Urothelium cell line (cell line): ENCODE measurements around the gene CAMK2D.
"Not testable (repeated sequence)": the region's sequence is repeated elsewhere in the genome, so short reads cannot be mapped to it uniquely, and the experiment has no call there.

Experiments
- DNase-seq: peaks from one replicate; pipeline ENCODE4 v3.0.0; 2011; ENCODE audit warnings: low spot score, mixed read lengths
- FAIRE-seq: peaks from 2 replicates; lab custom pipeline; 2011; peaks lifted over from hg19 to GRCh38; lab: Jason Lieb, UNC

CAMK2D gene

DNA sequence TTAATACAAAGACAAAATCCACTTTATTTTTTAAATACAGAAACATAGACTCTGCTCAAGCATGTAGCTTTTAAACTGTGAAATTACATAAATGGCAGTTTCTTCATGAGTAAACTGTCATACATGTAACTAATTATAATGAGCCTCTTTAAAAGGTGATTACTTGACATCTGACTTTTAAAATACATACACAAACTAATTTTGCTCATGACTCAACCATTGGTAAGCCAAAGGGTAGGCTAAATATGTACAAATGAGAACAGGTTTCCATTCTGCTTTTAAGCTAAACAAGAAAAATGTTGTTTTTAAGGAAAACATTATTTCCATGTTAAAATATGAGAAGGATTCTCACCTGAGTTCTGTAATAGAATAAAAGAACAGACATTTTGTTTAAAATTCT is 27.9 kb downstream of the CAMK2D start:
- FAIRE-seq (no peak), DNase-seq (no peak)

DNA sequence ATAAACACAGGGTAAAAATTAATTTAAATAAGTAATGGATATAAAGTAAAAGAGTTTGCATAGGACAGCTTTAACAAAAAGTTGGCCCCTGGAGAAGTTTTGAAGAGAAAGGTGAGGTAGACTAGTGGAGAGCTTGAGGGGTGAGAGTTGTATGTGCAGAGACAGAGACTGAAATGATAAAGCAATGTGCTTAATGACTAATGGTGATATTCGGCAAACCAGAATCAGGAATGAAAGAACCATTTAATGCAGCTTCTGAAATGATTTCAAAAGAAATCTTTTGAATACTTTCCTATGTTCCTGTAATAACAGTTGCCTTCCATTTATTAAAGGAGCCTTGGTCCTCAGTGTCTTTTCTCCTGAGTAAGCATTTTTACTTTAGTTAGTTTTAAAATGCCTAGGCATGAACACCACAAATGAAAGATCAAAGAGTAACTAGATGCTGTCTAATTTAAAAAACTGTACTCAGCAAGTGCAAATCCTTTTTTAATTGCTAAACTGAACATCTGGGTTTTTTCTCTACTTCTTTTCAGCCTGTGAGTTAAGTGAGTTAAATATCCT is 28.5 kb downstream of the CAMK2D start:
- FAIRE-seq (no peak), DNase-seq (no peak)

DNA sequence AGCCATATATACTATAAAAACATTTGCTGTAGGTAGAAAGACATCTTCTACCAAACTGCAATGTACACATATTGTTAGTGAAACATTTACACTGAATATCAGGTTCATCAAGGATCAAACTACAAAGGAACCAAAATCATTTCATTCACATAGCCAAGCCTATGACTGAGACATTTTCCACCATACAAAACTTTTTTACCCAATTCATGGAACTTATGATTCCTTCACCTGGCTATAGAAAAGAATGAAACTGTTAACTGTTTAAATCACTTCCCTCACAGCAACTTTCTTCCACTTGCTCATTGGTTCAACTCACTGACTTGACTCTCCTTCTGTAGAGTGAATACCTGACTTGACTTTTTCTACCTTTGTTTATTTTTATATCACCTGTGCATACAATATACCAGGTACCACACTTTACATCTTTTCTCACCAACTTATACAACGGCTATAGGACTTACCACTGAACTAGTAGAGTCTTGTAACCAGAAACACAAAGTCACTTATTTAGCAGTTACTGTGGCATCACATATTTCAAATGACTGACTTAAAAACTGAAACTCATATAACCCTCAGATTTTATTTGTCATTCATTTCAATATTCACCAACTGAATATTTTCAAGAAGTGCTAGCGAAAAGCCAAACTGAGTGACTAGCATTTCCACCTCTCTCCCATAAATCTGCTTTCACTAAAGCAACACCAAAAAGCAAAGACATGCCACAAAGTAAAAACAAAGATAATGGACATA is 30.9 kb downstream of the CAMK2D start:
- no peak for FAIRE-seq
- DNase-seq = no peak

GRCh38 chr4:113727802-113728201 is 33.7 kb downstream of the CAMK2D start:
- FAIRE-seq (no peak), DNase-seq (no peak)

DNA sequence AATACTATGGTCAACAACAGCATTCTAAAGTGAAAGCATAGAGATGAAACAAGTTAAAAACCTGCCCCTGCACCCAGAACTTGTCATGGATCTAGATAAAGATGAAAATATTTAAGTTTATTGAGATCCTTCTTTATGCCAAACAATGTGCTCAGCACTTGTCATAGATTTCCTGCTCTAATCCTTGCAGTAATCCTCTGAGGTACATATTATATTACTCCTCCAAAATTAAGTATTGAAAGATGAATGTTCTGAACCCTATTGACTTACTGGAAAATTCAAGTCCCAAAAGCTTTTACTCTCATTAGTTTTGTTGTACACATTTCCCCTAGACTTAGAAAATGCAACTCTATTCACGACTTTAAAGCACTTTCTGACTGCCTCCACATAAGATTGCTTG is 35.6 kb downstream of the CAMK2D start:
- DNase-seq (no peak), FAIRE-seq (no peak)

DNA sequence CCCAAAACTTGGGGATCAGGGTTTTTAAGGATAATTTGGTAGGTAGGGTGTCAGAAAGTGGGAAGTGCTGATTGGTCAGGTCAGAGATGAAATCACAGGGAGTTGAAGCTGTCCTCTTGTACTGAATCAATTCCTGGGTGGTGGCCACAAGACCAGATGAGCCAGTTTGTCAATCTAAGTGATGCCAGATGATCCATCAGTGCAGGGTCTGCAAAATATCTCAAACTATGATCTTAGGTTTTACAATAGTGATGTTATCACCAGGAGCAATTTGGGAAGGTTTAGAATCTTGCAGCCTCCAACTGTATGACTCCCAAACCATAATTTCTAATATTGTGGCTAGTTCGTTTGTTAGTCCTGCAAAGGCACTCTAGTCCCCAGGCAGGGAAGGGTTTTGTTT is 43.3 kb downstream of the CAMK2D start:
- no peak for FAIRE-seq
- no peak for DNase-seq

DNA sequence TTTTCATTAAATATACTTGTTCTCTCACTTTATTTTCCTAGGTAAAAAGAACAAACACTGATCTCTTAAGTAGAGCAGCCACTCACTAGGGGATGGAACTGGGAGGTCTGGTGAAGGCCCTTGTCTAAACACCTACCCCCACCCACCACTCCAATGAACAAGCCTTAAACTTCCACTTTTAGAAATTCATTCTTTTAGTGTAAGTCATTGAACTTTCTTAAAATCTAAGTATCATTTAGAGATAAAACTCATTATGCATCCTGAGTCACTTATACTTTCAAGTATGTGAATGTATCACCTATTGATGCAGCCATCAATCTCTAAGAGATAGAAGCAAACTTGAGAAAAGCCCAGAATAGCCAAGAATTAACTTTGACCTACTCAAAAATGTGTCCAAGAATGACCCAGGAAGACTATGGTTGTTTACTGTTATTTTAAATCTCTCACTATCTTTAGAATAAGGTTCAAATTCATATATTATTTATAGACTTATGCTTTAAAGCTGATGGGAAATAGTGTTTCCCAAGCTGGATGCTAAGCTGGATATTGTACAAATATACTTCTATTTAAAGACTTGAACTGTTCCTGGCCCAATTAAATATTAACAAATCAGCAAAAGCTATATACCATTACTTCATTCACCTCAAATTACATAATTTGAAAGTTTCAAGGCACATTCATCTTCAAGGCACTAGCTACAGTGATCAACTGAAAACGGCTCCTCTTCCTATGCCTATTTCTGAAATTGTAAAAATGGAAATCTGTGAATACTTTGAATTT is 49.5 kb downstream of the CAMK2D start:
- FAIRE-seq (no peak), DNase-seq (no peak)

GRCh38 chr4:113708250-113708649 is 53.3 kb downstream of the CAMK2D start:
- DNase-seq (no peak), FAIRE-seq (no peak)

DNA sequence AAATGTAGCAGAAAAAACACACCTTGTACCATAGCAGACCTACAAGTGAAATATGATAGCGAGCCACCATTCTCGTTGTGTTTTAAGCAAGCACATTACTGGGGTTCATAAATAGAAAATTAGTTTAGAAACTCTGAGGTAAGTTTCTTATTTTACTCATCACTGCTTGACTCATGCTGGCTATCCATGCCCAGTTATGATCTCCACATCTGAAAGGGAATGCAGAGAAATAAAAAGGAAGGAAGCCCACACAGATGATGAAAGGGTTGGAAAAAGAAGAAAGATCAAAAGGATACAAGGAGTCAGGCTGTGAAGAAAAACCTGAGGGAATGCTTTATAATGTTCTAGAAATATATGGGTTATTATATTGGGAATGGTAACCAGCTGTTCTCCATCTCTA is 54.5 kb downstream of the CAMK2D start:
- FAIRE-seq = no peak
- DNase-seq = no peak

GRCh38 chr4:113705097-113705496 is 56.4 kb downstream of the CAMK2D start:
- DNase-seq, FAIRE-seq: not testable (repeated sequence)

- not testable (repeated sequence) for FAIRE-seq, DNase-seq
Measured at GRCh38 chr4:113702596-113702995, 58.9 kb downstream of the CAMK2D start.

- FAIRE-seq = no peak
Measured at GRCh38 chr4:113701169-113701568, 60.4 kb downstream of the CAMK2D start.

DNA sequence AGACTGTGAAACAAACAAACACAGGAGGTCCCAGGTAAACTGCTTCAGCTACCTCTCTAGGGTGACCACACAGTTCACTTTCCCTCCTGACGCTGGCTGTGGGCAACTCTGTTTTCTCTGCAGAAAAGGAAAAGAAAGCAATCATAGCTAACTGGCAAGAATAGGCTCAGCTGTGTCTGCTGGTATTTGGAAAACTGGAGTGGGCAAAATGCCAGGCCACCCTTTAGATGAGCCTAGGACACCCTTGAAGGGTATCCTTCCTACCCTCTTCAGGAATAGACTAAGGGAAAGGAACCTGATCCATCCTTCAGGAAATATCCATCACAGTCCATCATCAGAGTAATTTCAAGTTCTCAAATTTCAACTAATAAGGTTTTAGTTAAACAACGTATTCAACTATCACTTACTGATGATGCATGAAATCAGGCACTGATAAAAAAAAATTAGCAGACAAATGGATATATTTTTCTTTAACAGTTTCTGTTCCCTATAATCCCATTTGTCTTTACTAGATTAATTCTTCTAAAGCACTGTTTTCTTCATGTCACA is 60.9 kb downstream of the CAMK2D start:
- no peak for DNase-seq
- no peak for FAIRE-seq

More at GRCh38 chr4:113701169-113701568, 60.4 kb downstream of the CAMK2D start:
- no peak for DNase-seq

DNA sequence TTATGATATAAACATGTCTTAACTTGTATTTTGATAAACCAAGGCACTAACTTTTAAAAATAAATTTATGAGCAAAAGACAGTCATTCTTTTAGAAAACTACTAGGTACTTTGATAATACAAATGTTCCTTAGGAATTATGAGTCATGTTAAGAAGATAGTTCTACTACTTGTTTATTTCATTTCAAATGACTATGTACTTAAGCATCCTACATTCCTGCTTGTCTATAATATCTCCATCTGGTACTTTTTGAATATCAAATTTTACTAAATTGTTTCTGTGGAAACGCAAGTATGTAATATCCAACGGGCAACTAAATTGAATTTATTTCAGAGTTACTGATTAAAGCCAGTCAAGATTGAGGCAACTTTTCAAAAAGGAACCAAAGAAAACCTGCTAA is 61.8 kb downstream of the CAMK2D start:
- FAIRE-seq = no peak

DNA sequence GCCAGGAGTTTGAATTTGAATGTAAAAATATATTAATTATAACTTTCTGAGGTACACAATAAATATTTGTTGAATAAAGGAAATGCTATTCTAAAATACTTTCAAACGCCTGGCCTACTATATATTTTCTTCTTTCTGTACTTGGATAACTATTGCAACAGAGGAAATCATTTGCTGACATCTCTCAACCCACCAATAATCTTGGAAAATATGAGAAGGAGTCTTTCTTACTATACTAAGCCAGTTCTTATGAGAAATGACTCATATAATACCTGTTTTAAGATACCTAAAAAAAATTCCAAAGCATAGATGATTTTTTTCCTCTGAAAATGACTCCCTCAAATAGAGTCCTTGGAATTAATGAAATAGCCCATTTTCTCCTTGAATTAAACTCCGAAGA is 64.1 kb downstream of the CAMK2D start:
- DNase-seq (no peak), FAIRE-seq (no peak)

More for the DNA sequence above, 61.8 kb downstream of the CAMK2D start:
- DNase-seq = no peak

GRCh38 chr4:113695328-113696169 is 66.0 kb downstream of the CAMK2D start:
- FAIRE-seq (no peak), DNase-seq (no peak)

DNA sequence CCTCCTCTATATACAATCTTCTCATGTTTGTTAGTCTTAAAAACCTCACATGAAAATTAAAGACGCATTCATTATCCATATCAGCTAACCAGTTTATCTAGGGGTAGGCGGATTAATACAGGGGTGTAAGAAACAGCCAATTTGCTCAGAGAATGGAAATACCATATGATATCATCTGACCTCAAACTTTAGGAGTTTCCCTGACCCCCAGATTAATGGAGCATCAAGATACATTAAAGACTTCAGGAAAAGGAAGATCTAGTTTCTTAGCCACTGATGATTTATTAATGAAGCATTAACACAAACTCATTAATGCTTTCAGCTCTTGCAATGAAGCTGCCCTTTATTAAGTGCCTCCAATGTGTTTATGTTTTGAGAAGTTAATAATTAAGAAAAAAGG is 67.5 kb downstream of the CAMK2D start:
- no peak for FAIRE-seq
- no peak for DNase-seq

DNA sequence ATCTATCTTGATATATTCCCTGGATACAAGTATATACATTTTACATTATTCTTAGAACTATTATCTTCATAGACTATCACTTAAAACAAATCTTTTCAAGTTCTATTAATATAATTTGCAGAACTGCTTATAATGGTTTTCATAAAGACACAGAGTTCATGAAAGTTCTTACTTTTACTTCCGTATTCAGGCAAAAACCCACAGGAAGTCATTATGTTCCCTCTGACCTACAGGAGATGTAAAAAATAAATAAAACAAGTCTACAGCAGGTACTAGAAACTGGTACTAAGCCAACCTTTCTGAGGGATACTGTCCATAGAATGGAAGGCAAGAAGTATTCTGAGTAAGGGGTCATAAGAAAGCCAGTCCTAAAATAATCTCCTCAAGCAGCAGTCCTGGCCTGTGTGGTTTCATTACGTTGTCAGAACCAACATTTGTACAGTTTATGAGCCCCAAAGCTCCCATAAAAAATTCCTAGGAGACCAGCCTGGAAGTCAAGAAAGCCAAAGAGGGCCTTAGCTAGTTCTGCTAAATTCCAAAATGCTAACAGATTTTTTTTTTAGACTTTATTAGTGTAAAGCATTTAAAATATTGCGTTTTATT is 68.6 kb downstream of the CAMK2D start:
- FAIRE-seq (no peak), DNase-seq (no peak)

DNA sequence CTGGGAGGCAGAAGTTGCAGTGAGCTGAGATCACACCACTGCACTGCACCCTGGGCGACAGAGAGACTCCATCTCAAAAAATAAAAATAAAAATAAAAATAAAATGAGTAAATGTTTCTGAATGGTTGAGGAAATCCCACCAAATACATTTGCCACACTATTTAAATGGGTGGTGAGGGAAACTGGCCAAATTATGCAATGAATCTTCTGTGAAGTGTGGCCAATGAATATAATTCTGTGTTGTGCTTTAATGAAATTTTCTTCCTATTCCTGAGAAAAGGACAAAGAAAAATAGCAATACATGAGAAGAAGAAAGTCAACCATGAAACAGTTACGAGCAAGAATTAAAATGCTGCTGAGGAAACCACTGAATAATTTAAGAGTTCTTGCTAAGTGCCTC is 69.9 kb downstream of the CAMK2D start:
- DNase-seq = no peak
- no peak for FAIRE-seq

DNA sequence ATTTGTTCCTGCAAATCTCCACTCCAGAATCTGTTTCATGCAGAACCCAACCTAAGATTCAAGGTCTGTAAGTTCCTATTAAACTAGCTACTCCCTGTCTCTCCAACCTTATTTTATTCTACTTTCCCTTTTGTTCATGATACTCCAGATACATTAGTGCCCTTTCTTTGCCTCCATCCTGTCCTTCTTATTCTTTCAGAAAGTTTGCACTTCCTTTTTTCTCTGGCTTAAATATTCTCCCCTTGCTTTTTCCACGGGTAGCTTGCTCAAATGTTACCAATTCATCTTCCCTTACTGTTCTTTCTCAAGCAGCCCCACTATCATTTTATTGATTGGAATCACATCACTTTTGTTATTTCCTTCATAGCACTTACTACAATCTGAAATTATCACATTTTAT is 72.1 kb downstream of the CAMK2D start:
- DNase-seq (no peak), FAIRE-seq (no peak)
